ENCODE measurements around the gene BRD3.
"Not testable (repeated sequence)": the region's sequence is repeated elsewhere in the genome, so short reads cannot be mapped to it uniquely, and the experiment has no call there.

Gene BRD3

GRCh38 chr9:134067904-134068743 lies at the start of gene BRD3:
TSS of gene BRD3 (minus strand) at chr9:134068026. CDS start at chr9:134053477, 14,549 bp downstream.
- Histone ChIP-seq H3K4me1 (ENCODE audit: insufficient read depth, insufficient read length) (peaks cover 25% of the 10 kb centered on the region), H3K4me3 (ENCODE audit: insufficient read length, low read depth) (peak within 1 kb of the TSS; percentile 83), H3K9ac (ENCODE audit: insufficient read length, low read depth) (peak within 1 kb of the TSS; percentile 85), H3K36me3 (ENCODE audit: insufficient read depth, insufficient read length, low read length) (peaks cover 18% of the 10 kb centered on the region), H3K9me3 (ENCODE audit: insufficient read depth, low read length) (no peaks in the 10 kb centered on the region), H3K27me3 (ENCODE audit: insufficient read depth, insufficient read length) (peaks cover 25% of the 10 kb centered on the region)
- TF ChIP-seq YY1 (IDR thresholded peaks at IDR 0.05; ENCODE audit: insufficient read depth, insufficient read length), result no peak
- no peak for TF ChIP-seq ZNF274 (IDR thresholded peaks at IDR 0.05; ENCODE audit: low read depth, low read length)
- no peak for TF ChIP-seq SUZ12 (IDR thresholded peaks at IDR 0.05; ENCODE audit: extremely low read depth, insufficient read depth, insufficient read length)
- peak; percentile 84 for DNase-seq (ENCODE audit: low read depth, low spot score)

- Histone ChIP-seq H3K9me3 (ENCODE audit: insufficient read depth, low read length) (no peaks in the 10 kb centered on the region), H3K4me1 (ENCODE audit: insufficient read depth, insufficient read length) (no peaks in the 10 kb centered on the region), H3K36me3 (ENCODE audit: insufficient read depth, insufficient read length, low read length) (no peaks in the 10 kb centered on the region), H3K9ac (ENCODE audit: insufficient read length, low read depth) (no peak overlapping the region), H3K27me3 (ENCODE audit: insufficient read depth, insufficient read length) (no peaks in the 10 kb centered on the region), H3K4me3 (ENCODE audit: insufficient read length, low read depth) (no peak overlapping the region)
- no peak for DNase-seq (ENCODE audit: low read depth, low spot score)
- TF ChIP-seq YY1 (IDR thresholded peaks at IDR 0.05; ENCODE audit: insufficient read depth, insufficient read length) (no peak), ZNF274 (IDR thresholded peaks at IDR 0.05; ENCODE audit: low read depth, low read length) (no peak), SUZ12 (IDR thresholded peaks at IDR 0.05; ENCODE audit: extremely low read depth, insufficient read depth, insufficient read length) (no peak)
These were observed 44.7 kb upstream of the BRD3 start for GRCh38 chr9:134112561-134112960.

- H3K4me3 ChIP-seq (ENCODE audit: insufficient read length, low read depth), result no peak overlapping the region
- TF ChIP-seq SUZ12 (IDR thresholded peaks at IDR 0.05; ENCODE audit: extremely low read depth, insufficient read depth, insufficient read length) (no peak), YY1 (IDR thresholded peaks at IDR 0.05; ENCODE audit: insufficient read depth, insufficient read length) (no peak), ZNF274 (IDR thresholded peaks at IDR 0.05; ENCODE audit: low read depth, low read length) (no peak)
- H3K27me3 ChIP-seq (ENCODE audit: insufficient read depth, insufficient read length), result no peaks in the 10 kb centered on the region
- no peaks in the 10 kb centered on the region for H3K9me3 ChIP-seq (ENCODE audit: insufficient read depth, low read length)
- H3K9ac ChIP-seq (ENCODE audit: insufficient read length, low read depth), result no peak overlapping the region
- DNase-seq (ENCODE audit: low read depth, low spot score), result no peak
- no peaks in the 10 kb centered on the region for H3K36me3 ChIP-seq (ENCODE audit: insufficient read depth, insufficient read length, low read length)
- no peaks in the 10 kb centered on the region for H3K4me1 ChIP-seq (ENCODE audit: insufficient read depth, insufficient read length)
These were observed 43.2 kb upstream of the BRD3 start for GRCh38 chr9:134111064-134111463.

- no peak for DNase-seq (ENCODE audit: low read depth, low spot score)
- TF ChIP-seq ZNF274 (IDR thresholded peaks at IDR 0.05; ENCODE audit: low read depth, low read length) (no peak), SUZ12 (IDR thresholded peaks at IDR 0.05; ENCODE audit: extremely low read depth, insufficient read depth, insufficient read length) (no peak)
- no peaks in the 10 kb centered on the region for H3K4me1 ChIP-seq (ENCODE audit: insufficient read depth, insufficient read length)
- H3K9me3 ChIP-seq (ENCODE audit: insufficient read depth, low read length), result peaks cover 6% of the 10 kb centered on the region
- H3K27me3 ChIP-seq (ENCODE audit: insufficient read depth, insufficient read length), result peaks cover 2% of the 10 kb centered on the region
- H3K36me3 ChIP-seq (ENCODE audit: insufficient read depth, insufficient read length, low read length), result no peaks in the 10 kb centered on the region
- no peak overlapping the region for H3K9ac ChIP-seq (ENCODE audit: insufficient read length, low read depth)
- H3K4me3 ChIP-seq (ENCODE audit: insufficient read length, low read depth), result no peak overlapping the region
These were observed 35.7 kb upstream of the BRD3 start for GRCh38 chr9:134103391-134103998.

- H3K27me3 ChIP-seq (ENCODE audit: insufficient read depth, insufficient read length), result peaks cover 2% of the 10 kb centered on the region
- no peak for DNase-seq (ENCODE audit: low read depth, low spot score)
- no peaks in the 10 kb centered on the region for H3K36me3 ChIP-seq (ENCODE audit: insufficient read depth, insufficient read length, low read length)
- TF ChIP-seq ZNF274 (IDR thresholded peaks at IDR 0.05; ENCODE audit: low read depth, low read length) (no peak), SUZ12 (IDR thresholded peaks at IDR 0.05; ENCODE audit: extremely low read depth, insufficient read depth, insufficient read length) (no peak), YY1 (IDR thresholded peaks at IDR 0.05; ENCODE audit: insufficient read depth, insufficient read length) (no peak)
- H3K9me3 ChIP-seq (ENCODE audit: insufficient read depth, low read length), result peaks cover 6% of the 10 kb centered on the region
- no peaks in the 10 kb centered on the region for H3K4me1 ChIP-seq (ENCODE audit: insufficient read depth, insufficient read length)
- H3K4me3 ChIP-seq (ENCODE audit: insufficient read length, low read depth), result no peak overlapping the region
- H3K9ac ChIP-seq (ENCODE audit: insufficient read length, low read depth), result no peak overlapping the region
These were observed 33.9 kb upstream of the BRD3 start for GRCh38 chr9:134101623-134102149.

- not testable (repeated sequence) for DNase-seq (ENCODE audit: low read depth, low spot score); H3K36me3 ChIP-seq (ENCODE audit: insufficient read depth, insufficient read length, low read length); H3K9me3 ChIP-seq (ENCODE audit: insufficient read depth, low read length); H3K4me1 ChIP-seq (ENCODE audit: insufficient read depth, insufficient read length); H3K4me3 ChIP-seq (ENCODE audit: insufficient read length, low read depth); H3K27me3 ChIP-seq (ENCODE audit: insufficient read depth, insufficient read length); H3K9ac ChIP-seq (ENCODE audit: insufficient read length, low read depth)
These were observed 33.3 kb upstream of the BRD3 start for GRCh38 chr9:134101133-134101532.

- no peak for TF ChIP-seq SUZ12 (IDR thresholded peaks at IDR 0.05; ENCODE audit: extremely low read depth, insufficient read depth, insufficient read length)
- Histone ChIP-seq H3K27me3 (ENCODE audit: insufficient read depth, insufficient read length) (peaks cover 2% of the 10 kb centered on the region), H3K9ac (ENCODE audit: insufficient read length, low read depth) (no peak overlapping the region), H3K36me3 (ENCODE audit: insufficient read depth, insufficient read length, low read length) (no peaks in the 10 kb centered on the region), H3K9me3 (ENCODE audit: insufficient read depth, low read length) (peaks cover 6% of the 10 kb centered on the region), H3K4me1 (ENCODE audit: insufficient read depth, insufficient read length) (no peaks in the 10 kb centered on the region), H3K4me3 (ENCODE audit: insufficient read length, low read depth) (no peak overlapping the region)
- DNase-seq (ENCODE audit: low read depth, low spot score), result no peak
These were observed 32.2 kb upstream of the BRD3 start for GRCh38 chr9:134100040-134100439.
